PC-9 (cell line): ENCODE results near the gene RBM4. TPM values are rescaled to one million over a fixed set of nuclear protein-coding genes. Genes with fewer than 3 reads are reported as not detected.

ENCODE experiments used
- BruUV-seq: library from RNA; stranded (reverse); fragments of 400-500 nt; replicated peaks from 2 replicates; lab custom pipeline; 2021; lab: Mats Ljungman, UMichigan
- CTCF ChIA-PET: fragments of 300-600 bp; sonication (Branson Sonifier 250); formaldehyde crosslinking; loops from one replicate; lab custom pipeline; 2022; ENCODE audit warnings: antibody characterized with exemption; lab: Charles Lee
- POLR2A ChIA-PET: fragments of 300-600 bp; sonication (Branson Sonifier 250); formaldehyde crosslinking; loops from one replicate; lab custom pipeline; 2022; ENCODE audit warnings: antibody characterized with exemption; ENCODE audit not compliant: unreplicated experiment; lab: Charles Lee
- DNase-seq, 2 experiments: peaks; one replicate each; pipeline versions ENCODE4 v3.0.0 to v3.0.0-alpha.2; 2015 to 2022; ENCODE audit warnings: mixed read lengths in 1 of 2
- H2AFZ ChIP-seq: fragments of 200-600 bp; sonication (generic); 2 replicates; pipeline ENCODE4 v1.8.1; 2017; ENCODE audit warnings: antibody characterized with exemption
- H3F3A ChIP-seq: fragments of 200-600 bp; sonication (generic); 2 replicates; pipeline ENCODE4 v1.8.1; 2017; ENCODE audit warnings: antibody characterized with exemption, mild to moderate bottlenecking, low read depth; ENCODE audit not compliant: insufficient read depth
- H3K27ac ChIP-seq: fragments of 200-600 bp; sonication (generic); 2 replicates; pipeline ENCODE4 v1.6.1; 2016; ENCODE audit warnings: mixed run types
- H3K27me3 ChIP-seq: fragments of 200-600 bp; sonication (generic); 2 replicates; pipeline ENCODE4 v1.6.1; 2016; ENCODE audit warnings: low read depth, mixed run types; ENCODE audit not compliant: insufficient read depth
- H3K36me3 ChIP-seq: fragments of 200-600 bp; sonication (generic); 2 replicates; pipeline ENCODE4 v1.6.1; 2016; ENCODE audit warnings: low read depth, mixed run types
- H3K4me1 ChIP-seq: fragments of 200-600 bp; sonication (generic); replicated peaks from 2 replicates; pipeline ENCODE4 v1.6.1; 2016; ENCODE audit warnings: mixed run types; ENCODE audit not compliant: insufficient read depth
- H3K4me2 ChIP-seq: fragments of 200-600 bp; sonication (generic); 2 replicates; pipeline ENCODE4 v1.6.1; 2017; ENCODE audit warnings: mixed run types
- H3K4me3 ChIP-seq: fragments of 200-600 bp; sonication (generic); 2 replicates; pipeline ENCODE4 v1.6.1; 2016; ENCODE audit warnings: mixed run types
- H3K79me2 ChIP-seq: fragments of 200-600 bp; sonication (generic); 2 replicates; pipeline ENCODE4 v1.6.1; 2017; ENCODE audit warnings: low read depth, mixed run types
- H3K9me2 ChIP-seq: fragments of 200-600 bp; sonication (generic); 2 replicates; pipeline ENCODE4 v1.8.1; 2017; ENCODE audit warnings: mild to moderate bottlenecking; ENCODE audit not compliant: insufficient read depth
- H3K9me3 ChIP-seq: fragments of 200-600 bp; sonication (generic); 2 replicates; pipeline ENCODE4 v1.8.1; 2016; ENCODE audit warnings: low read depth; ENCODE audit not compliant: insufficient read depth
- H4K20me1 ChIP-seq: fragments of 200-600 bp; sonication (generic); 2 replicates; pipeline ENCODE4 v1.8.1; 2017; ENCODE audit not compliant: insufficient read depth
- CTCF ChIP-seq: fragments of 200-600 bp; sonication (generic); conservative IDR thresholded peaks from 2 replicates; pipeline ENCODE4 v1.6.1; 2017; ENCODE audit warnings: mixed run types, antibody characterized with exemption, mild to moderate bottlenecking, moderate library complexity
- EZH2 ChIP-seq: fragments of 200-600 bp; sonication (generic); IDR thresholded peaks from 2 replicates; pipeline ENCODE4 v1.8.0; 2017; ENCODE audit warnings: antibody characterized with exemption, low read depth
- intact Hi-C: fragments of 100-400 bp; cut with micrococcal nuclease; formaldehyde crosslinking; loops from one replicate; pipeline ENCODE4 v1.10.0; 2022; ENCODE audit not compliant: unreplicated experiment
- total RNA-seq: library from RNA; stranded (reverse); gene quantifications from 2 replicates; pipeline ENCODE4 v1.2.3, GENCODE V29; 2021

The RBM4 gene
- total RNA-seq, 1 experiment from 2014 or later: 140 TPM

GRCh38 chr11:66691311-66691980 is 52.9 kb downstream of the RBM4 start:
- H3K4me2 ChIP-seq: no peak overlapping the region
- no peaks in the 10 kb centered on the region for H3K9me3 ChIP-seq
- DNase-seq: no peak
- H3F3A ChIP-seq: no peaks in the 10 kb centered on the region
- H3K27me3 ChIP-seq: no peaks in the 10 kb centered on the region
- BruUV-seq: no TSS peak
- TF ChIP-seq EZH2 (no peak), CTCF (no peak)
- ChIA-PET POLR2A (no interaction called here), CTCF (no interaction called here)
- H3K9me2 ChIP-seq: no peaks in the 10 kb centered on the region
- no peak overlapping the region for H3K4me3 ChIP-seq
- no peaks in the 10 kb centered on the region for H3K36me3 ChIP-seq
- intact Hi-C loops: loop anchor here (5.0 to 10.0 kb wide), 2 partner anchors 126 to 363 kb away; partner anchors contain the start of gene RHOD
- H3K79me2 ChIP-seq: no peaks in the 10 kb centered on the region
- H2AFZ ChIP-seq: no peak overlapping the region
- no peak overlapping the region for H3K27ac ChIP-seq
- no peaks in the 10 kb centered on the region for H3K4me1 ChIP-seq
- H4K20me1 ChIP-seq: no peaks in the 10 kb centered on the region

- no TSS peak for BruUV-seq
- Histone ChIP-seq H3K79me2 (no peaks in the 10 kb centered on the region), H3K36me3 (no peaks in the 10 kb centered on the region), H3K27ac (no peak overlapping the region), H2AFZ (no peak overlapping the region), H3K4me3 (no peak overlapping the region), H3K4me1 (no peaks in the 10 kb centered on the region), H3K4me2 (no peak overlapping the region), H3K9me3 (no peaks in the 10 kb centered on the region), H4K20me1 (no peaks in the 10 kb centered on the region), H3K27me3 (no peaks in the 10 kb centered on the region), H3K9me2 (no peaks in the 10 kb centered on the region), H3F3A (no peaks in the 10 kb centered on the region)
- CTCF ChIA-PET: no interaction called here
- POLR2A ChIA-PET: no interaction called here
- intact Hi-C loops: loop anchor here (5.0 to 10.0 kb wide), 2 partner anchors 125 to 362 kb away; partner anchors contain the start of gene RHOD
- DNase-seq: no peak
- TF ChIP-seq CTCF (no peak), EZH2 (no peak)
Measured at GRCh38 chr11:66692446-66692845, 53.9 kb downstream of the RBM4 start.

GRCh38 chr11:66692871-66693331 is 54.4 kb downstream of the RBM4 start:
- Histone ChIP-seq H3K79me2 (no peaks in the 10 kb centered on the region), H2AFZ (no peak overlapping the region), H3K36me3 (no peaks in the 10 kb centered on the region), H3K27ac (no peak overlapping the region), H3K27me3 (no peaks in the 10 kb centered on the region), H4K20me1 (no peaks in the 10 kb centered on the region), H3F3A (no peaks in the 10 kb centered on the region), H3K4me2 (no peak overlapping the region), H3K9me3 (no peaks in the 10 kb centered on the region), H3K4me3 (no peak overlapping the region), H3K4me1 (no peaks in the 10 kb centered on the region), H3K9me2 (no peaks in the 10 kb centered on the region)
- BruUV-seq: no TSS peak
- intact Hi-C loops: loop anchor here (5.0 to 10.0 kb wide), 2 partner anchors 124 to 362 kb away; partner anchors contain the start of gene RHOD
- POLR2A ChIA-PET: no interaction called here
- TF ChIP-seq CTCF: no peak
- no peak for TF ChIP-seq EZH2
- CTCF ChIA-PET: interaction anchor here (1.0 kb wide), 1 partner anchor 142 kb away, joined by 3 read pairs; no protein-coding TSS in a partner anchor
- DNase-seq: no peak
